SK-N-SH treated with all-trans-retinoic acid at 6 μM for 48 hours (cell line): ENCODE data around the gene MAML2.

Experiments used
- ATAC-seq: fragments of 200-7000 bp; cut with Tn5 transposase; 3 replicates; pipeline ENCODE4 v1.9.1; 2020; ENCODE audit warnings: mild to moderate bottlenecking, moderate library complexity
- ARNTL ChIP-seq: fragments of 450-650 bp; formaldehyde crosslinking; IDR thresholded peaks from 2 replicates; pipeline ENCODE4 v1.5.0; 2020; ENCODE audit warnings: low read depth, mild to moderate bottlenecking, moderate library complexity, borderline replicate concordance
- BACH2 ChIP-seq: fragments of 250-450 bp; sonication (Bioruptor Pico); IDR thresholded peaks from 2 replicates; pipeline ENCODE4 v1.9.0; 2021; ENCODE audit warnings: mild to moderate bottlenecking, borderline replicate concordance
- CREB5 ChIP-seq: fragments of 250-450 bp; sonication (Bioruptor Pico); IDR thresholded peaks from 2 replicates; pipeline ENCODE4 v1.5.1; 2020; ENCODE audit warnings: low read depth, mild to moderate bottlenecking, moderate library complexity
- CSDC2 ChIP-seq: fragments of 250-450 bp; sonication (Bioruptor Pico); IDR thresholded peaks from 2 replicates; pipeline ENCODE4 v1.5.0; 2020; ENCODE audit warnings: mild to moderate bottlenecking, moderate library complexity
- CSRNP3 ChIP-seq: fragments of 250-450 bp; sonication (Bioruptor Pico); IDR thresholded peaks from 2 replicates; pipeline ENCODE4 v1.5.1; 2021; ENCODE audit warnings: mild to moderate bottlenecking, moderate library complexity
- GLIS3 ChIP-seq: fragments of 250-450 bp; sonication (Bioruptor Pico); IDR thresholded peaks from 2 replicates; pipeline ENCODE4 v1.5.0; 2020; ENCODE audit warnings: mild to moderate bottlenecking, moderate library complexity
- ISL1 ChIP-seq: fragments of 250-450 bp; sonication (Bioruptor Pico); IDR thresholded peaks from 2 replicates; pipeline ENCODE4 v2.1.2; 2022; ENCODE audit warnings: mild to moderate bottlenecking, moderate library complexity
- PATZ1 ChIP-seq: fragments of 250-450 bp; sonication (Bioruptor Pico); IDR thresholded peaks from 2 replicates; pipeline ENCODE4 v1.8.0; 2020; ENCODE audit warnings: mild to moderate bottlenecking, moderate library complexity, borderline replicate concordance
- POU6F1 ChIP-seq: fragments of 250-450 bp; sonication (Bioruptor Pico); IDR thresholded peaks from 2 replicates; pipeline ENCODE4 v1.8.0; 2021; ENCODE audit warnings: low read depth, mild to moderate bottlenecking, moderate library complexity, borderline replicate concordance
- PPARA ChIP-seq: fragments of 250-450 bp; sonication (Bioruptor Pico); IDR thresholded peaks from 2 replicates; pipeline ENCODE4 v1.5.0; 2020; ENCODE audit warnings: mild to moderate bottlenecking, borderline replicate concordance
- SNAI2 ChIP-seq: fragments of 250-450 bp; sonication (Bioruptor Pico); IDR thresholded peaks from 2 replicates; pipeline ENCODE4 v1.5.0; 2020; ENCODE audit warnings: mild to moderate bottlenecking, moderate library complexity
- TCF4 ChIP-seq: fragments of 250-450 bp; sonication (Bioruptor Pico); IDR thresholded peaks from 2 replicates; pipeline ENCODE4 v1.8.0; 2021; ENCODE audit warnings: mild to moderate bottlenecking, moderate library complexity, borderline replicate concordance
- TOX ChIP-seq: fragments of 250-450 bp; sonication (Bioruptor Pico); IDR thresholded peaks from 2 replicates; pipeline ENCODE4 v1.8.0; 2021; ENCODE audit warnings: mild to moderate bottlenecking, moderate library complexity, borderline replicate concordance
- TSHZ2 ChIP-seq: fragments of 250-450 bp; sonication (Bioruptor Pico); IDR thresholded peaks from 2 replicates; pipeline ENCODE4 v1.5.0; 2020; ENCODE audit warnings: mild to moderate bottlenecking, moderate library complexity
- ZC3H10 ChIP-seq: fragments of 250-450 bp; sonication (Bioruptor Pico); IDR thresholded peaks from 2 replicates; pipeline ENCODE4 v1.5.1; 2021; ENCODE audit warnings: mild to moderate bottlenecking, moderate library complexity
- ZFP3 ChIP-seq: fragments of 250-450 bp; sonication (Bioruptor Pico); IDR thresholded peaks from 2 replicates; pipeline ENCODE4 v1.5.0; 2020; ENCODE audit warnings: mild to moderate bottlenecking, moderate library complexity
- ZFP30 ChIP-seq: fragments of 450-650 bp; formaldehyde crosslinking; IDR thresholded peaks from 2 replicates; pipeline ENCODE4 v1.5.0; 2022; ENCODE audit warnings: mild to moderate bottlenecking, moderate library complexity
- ZNF565 ChIP-seq: fragments of 450-650 bp; formaldehyde crosslinking; conservative IDR thresholded peaks from 2 replicates; pipeline ENCODE4 v1.5.0; 2020; ENCODE audit warnings: low read depth, mild to moderate bottlenecking, moderate library complexity
- ZNF8 ChIP-seq: fragments of 450-650 bp; formaldehyde crosslinking; IDR thresholded peaks from 2 replicates; pipeline ENCODE4 v1.5.0; 2020; ENCODE audit warnings: mild to moderate bottlenecking, moderate library complexity

The MAML2 gene

GRCh38 chr11:96197801-96198701, 144.9 kb downstream of the MAML2 start:
- no peak for ATAC-seq
- TF ChIP-seq SNAI2 (no peak), ISL1 (CRISPR knock-in tag) (no peak), POU6F1 (CRISPR knock-in tag) (no peak), GLIS3 (CRISPR knock-in tag) (no peak), CSRNP3 (CRISPR knock-in tag) (no peak), ZC3H10 (CRISPR knock-in tag) (no peak), TCF4 (CRISPR knock-in tag) (no peak), ZNF8 (CRISPR knock-in tag) (no peak), TSHZ2 (CRISPR knock-in tag) (no peak), ZFP30 (no peak), BACH2 (CRISPR knock-in tag) (no peak), CSDC2 (CRISPR knock-in tag) (no peak), ZNF565 (CRISPR knock-in tag) (no peak), ZFP3 (CRISPR knock-in tag) (no peak), CREB5 (no peak), TOX (no peak), ARNTL (no peak)

GRCh38 chr11:96197103-96197502, 145.9 kb downstream of the MAML2 start:
- ATAC-seq, result no peak
- TF ChIP-seq CSRNP3 (CRISPR knock-in tag) (no peak), SNAI2 (no peak), PPARA (no peak), ZFP30 (no peak), ZNF8 (CRISPR knock-in tag) (no peak), ZFP3 (CRISPR knock-in tag) (no peak), PATZ1 (CRISPR knock-in tag) (no peak)
